ENCODE data around the gene GPR31.

Gene GPR31

GRCh38 chr6:167137081-167137480, 20.7 kb downstream of the GPR31 start:
- no peak for DNase-seq

- no peak for DNase-seq
Measured at GRCh38 chr6:167136376-167136775, 21.4 kb downstream of the GPR31 start.

- DNase-seq = no peak
Measured at GRCh38 chr6:167134448-167135328, 23.1 kb downstream of the GPR31 start.

- DNase-seq = no peak
Measured at GRCh38 chr6:167130712-167131684, 26.8 kb downstream of the GPR31 start.

- no peak for DNase-seq
Measured at GRCh38 chr6:167130008-167130677, 27.6 kb downstream of the GPR31 start.

GRCh38 chr6:167129562-167129961, 28.2 kb downstream of the GPR31 start:
- no peak for DNase-seq

- no peak for DNase-seq
Measured at GRCh38 chr6:167129159-167129558, 28.6 kb downstream of the GPR31 start.

- DNase-seq = no peak
Measured at GRCh38 chr6:167127785-167128531, 29.8 kb downstream of the GPR31 start.

GRCh38 chr6:167125855-167126349, 31.9 kb downstream of the GPR31 start:
- DNase-seq = no peak

- DNase-seq = no peak
Measured at GRCh38 chr6:167125410-167125809, 32.4 kb downstream of the GPR31 start.

GRCh38 chr6:167124753-167125152, 33.0 kb downstream of the GPR31 start:
- DNase-seq = no peak

GRCh38 chr6:167122827-167123657, 34.7 kb downstream of the GPR31 start, which contains the start of gene CCR6:
CCR6 (plus strand) TSS chr6:167123096; CDS start chr6:167136135, 13,039 bp downstream.
- DNase-seq = no peak

- DNase-seq = no peak
Measured at GRCh38 chr6:167122041-167122826, 35.5 kb downstream of the GPR31 start.

- no peak for DNase-seq
Measured at GRCh38 chr6:167121335-167121841, 36.4 kb downstream of the GPR31 start.

- DNase-seq = no peak
Measured at GRCh38 chr6:167120583-167120903, 37.2 kb downstream of the GPR31 start.

GRCh38 chr6:167119670-167120582, 37.9 kb downstream of the GPR31 start:
- no peak for DNase-seq

- no peak for DNase-seq
Measured at GRCh38 chr6:167118839-167119238, 38.9 kb downstream of the GPR31 start.

- DNase-seq = no peak
Measured at GRCh38 chr6:167118006-167118405, 39.8 kb downstream of the GPR31 start.

GRCh38 chr6:167116838-167117228, 40.9 kb downstream of the GPR31 start:
- DNase-seq = no peak

All from OCI-M1 (cell line).